NCI-H187 (cell line): ENCODE data around the gene TMEM161B.
A peak's percentile ranks its signal among the peaks of the same experiment; 100 is the strongest.
"Not testable (repeated sequence)": the region's sequence is repeated elsewhere in the genome, so short reads cannot be mapped to it uniquely, and the experiment has no call there.

Experiments used
- DNase-seq, 2 experiments: peaks; one replicate each; lab custom pipeline; 2025; lab: John Stamatoyannopoulos, UW

The TMEM161B gene

DNA sequence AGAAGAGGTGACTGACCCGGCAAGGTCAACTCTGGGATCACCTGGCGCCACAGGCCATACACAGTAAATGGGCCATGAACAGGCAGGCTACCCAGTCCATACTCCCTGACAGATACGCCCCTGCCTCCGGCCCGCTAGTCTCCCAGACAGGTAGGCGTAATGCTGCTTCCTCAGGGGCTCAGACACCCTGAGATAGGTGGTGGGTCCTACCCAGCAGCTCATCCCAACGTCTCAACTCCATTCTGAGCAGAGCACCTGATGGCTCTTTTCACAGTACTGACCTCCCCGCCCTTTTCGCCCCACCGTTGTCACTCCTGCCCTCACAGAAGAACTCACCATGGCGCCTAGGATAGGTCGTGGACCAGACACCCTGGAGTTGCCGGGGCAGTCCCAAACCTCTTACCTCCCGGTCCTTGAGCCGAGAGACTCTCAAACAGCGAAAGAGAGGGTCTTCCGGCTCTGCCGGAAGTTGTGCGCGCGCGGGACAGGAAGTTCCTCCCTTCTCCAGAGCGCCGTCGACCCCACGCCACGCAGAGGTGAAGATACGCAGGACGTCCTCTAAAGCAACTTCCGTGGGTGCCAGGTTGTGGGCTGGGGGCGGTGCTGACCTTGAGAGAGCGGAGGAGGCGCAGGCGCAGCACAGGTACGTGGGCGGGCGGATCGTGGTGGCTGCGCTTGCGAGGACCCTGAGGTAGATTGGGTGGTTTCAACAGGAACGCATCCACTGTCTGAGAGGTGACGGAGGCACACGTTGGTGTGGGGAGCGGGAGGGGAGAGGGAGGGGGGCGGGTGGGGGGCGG, at the start of gene TMEM161B:
Gene TMEM161B, minus strand, starts transcription at position 461 of the 800 bp plus-strand sequence. Its CDS starts 122 bp downstream, at position 339.
- peak; percentile 77 to 95 for DNase-seq

DNA sequence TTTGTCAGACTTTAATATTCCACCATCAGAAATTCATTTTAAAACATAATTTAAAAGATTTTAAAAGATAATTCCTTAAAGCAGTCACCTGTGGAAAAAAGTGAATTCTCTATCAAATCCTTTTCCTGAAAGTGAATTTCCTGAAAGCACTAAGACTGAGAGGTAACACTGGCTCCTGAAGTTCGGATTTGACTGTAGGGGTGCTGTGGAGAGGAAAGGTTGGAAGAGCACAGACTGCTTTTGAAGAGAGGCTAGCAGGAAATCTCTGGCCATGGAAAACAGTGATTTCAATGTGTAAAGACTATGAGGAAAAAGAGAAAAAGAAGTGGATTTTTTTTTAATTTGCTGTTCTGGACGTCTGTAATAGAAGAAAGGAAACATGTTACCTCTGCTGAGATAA, 35.7 kb upstream of the TMEM161B start:
- no peak for DNase-seq

DNA sequence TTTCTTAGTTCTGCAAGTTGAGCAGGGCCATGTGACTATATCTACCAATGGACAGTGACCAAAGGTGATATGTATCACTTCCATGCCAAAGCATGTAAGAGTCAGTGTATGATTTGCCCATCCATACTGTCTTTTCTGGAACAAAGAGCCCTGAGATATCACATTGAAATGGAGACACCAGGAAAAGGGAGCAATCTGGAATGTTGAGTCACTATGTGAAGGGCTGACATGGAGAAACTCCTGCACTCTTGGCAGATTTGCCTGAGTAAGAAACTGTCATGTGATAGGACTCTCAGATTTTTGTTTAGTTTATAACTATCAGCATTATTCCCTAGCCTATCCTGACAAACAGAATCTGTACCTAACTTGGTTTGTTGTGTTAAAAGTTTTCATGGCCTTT, 29.8 kb upstream of the TMEM161B start:
- no peak for DNase-seq

DNA sequence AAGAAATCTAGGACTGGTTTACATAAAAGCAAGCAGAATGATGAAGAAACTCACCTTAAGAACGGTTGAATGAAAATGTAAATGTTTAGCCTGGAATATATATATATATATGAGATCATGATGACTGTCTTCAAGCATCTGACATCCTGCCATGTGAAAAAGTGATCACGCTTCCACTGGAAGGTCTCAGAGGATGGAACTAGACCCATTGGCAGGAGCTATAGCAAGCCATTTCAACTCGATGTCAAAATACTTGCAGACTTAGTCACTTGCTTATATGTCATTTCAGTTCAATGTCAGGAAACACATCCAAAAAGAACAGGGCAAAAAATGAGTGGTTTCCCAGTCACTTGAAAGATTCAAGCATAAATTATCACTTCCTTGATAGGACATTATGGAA, 22.2 kb upstream of the TMEM161B start:
- no peak for DNase-seq

DNA sequence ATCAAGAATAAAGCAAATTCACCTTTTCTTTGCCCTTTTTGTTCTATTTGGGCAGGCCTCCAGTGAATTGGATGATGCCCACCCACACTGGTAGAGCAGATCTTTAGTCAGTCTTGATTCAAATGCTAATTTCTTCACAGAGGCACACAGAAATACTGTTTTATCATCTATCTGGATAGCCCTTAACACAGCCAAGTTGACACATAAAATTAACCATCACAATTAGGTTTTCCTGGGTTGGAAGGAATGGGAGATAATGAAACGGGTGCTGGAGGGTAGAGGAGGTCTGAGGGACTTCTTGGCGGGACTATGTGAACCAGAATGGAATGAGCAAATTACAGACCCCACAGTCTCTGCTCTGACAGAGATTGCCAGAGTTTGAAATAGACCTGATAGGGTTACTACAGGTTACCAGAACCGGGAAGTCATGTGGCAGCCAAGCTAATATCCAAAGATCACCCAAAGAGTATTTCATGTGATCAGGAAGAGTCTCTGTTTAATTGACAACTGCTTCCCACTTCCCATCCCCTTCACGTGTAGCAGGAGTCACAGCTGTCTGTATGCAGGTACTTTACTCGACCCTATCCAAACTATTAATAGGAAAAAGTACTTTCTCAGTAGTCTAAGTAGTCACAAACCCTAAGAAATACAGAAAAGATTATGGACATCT, 20.0 kb upstream of the TMEM161B start:
- DNase-seq = no peak

DNA sequence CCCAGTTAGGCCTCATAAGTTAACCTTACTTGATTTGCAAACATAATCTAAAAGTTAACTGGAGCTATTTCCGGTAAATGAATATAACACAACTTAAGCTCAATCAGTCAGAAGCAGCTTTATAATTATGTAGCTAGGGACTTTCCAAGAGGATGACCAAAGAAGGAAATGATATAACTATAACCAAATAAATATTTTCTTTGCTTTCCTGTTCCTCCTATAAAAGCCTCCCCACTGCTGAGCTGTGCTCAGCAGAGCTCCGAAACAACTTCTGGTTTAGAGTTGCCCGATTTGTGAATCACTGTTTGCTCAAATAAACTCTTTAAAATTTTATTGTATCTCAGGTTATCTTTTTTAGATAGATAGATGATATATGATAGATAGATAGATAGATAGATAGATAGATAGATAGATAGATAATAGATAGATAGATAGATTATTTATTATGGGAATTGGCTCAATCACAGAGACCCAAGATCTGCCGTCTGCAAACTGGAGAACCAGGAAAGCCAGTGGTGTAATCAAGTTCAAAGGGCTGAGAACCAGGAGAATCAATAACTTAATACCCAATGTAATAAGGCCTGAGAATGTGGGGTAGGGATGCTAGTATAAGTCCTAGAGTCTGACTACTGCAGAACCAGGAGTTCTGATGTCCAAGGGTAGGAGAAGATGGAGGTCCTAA, 19.3 kb upstream of the TMEM161B start:
- DNase-seq = no peak

DNA sequence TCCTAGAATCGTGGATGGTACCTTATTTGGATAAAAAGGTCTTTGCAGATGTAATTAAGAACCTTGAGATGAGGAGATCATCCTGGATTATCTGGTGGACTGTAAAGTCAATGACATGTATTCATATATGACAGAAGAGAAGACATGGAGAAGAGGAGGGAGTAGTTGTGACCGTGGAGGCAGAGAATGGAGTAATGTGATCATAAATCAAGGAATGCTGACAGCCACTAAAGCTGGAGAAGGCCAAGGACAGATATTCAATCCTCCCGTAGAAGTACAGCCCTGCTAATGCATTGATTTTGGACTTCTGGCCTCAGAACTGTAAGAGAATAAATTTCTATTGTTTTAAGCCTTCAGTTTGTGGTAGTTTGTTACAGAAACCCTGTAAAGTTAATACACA, 18.7 kb upstream of the TMEM161B start:
- DNase-seq = no peak

DNA sequence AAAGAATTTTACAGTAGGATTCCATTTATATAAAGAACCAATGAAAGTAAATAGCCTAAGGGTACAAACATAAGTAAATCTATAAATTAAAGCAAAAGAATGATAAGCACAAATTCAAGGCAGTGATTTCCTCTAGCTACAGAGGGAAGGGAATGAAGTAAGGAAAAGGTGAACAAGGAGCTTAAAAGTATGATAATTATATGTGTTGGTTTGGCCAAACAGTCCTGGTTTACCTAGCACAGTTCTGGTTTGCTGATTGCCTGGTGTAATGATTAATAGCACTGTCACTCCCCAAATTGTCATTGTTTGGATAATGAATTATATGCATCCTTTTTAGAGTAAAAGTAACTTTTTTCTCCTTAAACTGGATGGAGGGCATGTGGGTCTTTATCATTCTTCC, 15.0 kb upstream of the TMEM161B start:
- no peak for DNase-seq

DNA sequence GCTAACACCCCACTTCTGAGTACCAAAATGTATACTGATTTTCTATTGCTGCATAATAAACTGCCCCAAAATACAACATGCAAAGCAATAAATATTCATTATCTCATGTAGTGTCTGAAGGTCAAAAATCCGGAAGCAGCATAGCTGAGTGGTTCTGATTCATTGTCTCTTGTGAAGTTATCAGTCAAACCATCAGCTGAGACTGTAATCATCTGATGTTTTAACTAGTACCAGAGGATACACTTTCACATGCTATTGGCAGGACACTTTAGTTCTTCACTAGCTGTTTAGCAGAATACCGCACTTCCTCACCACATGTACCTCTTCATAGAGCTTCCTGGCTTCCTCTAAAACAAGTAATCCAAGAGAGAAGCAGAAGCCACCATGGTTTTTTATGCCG, 12.7 kb upstream of the TMEM161B start:
- DNase-seq = no peak

DNA sequence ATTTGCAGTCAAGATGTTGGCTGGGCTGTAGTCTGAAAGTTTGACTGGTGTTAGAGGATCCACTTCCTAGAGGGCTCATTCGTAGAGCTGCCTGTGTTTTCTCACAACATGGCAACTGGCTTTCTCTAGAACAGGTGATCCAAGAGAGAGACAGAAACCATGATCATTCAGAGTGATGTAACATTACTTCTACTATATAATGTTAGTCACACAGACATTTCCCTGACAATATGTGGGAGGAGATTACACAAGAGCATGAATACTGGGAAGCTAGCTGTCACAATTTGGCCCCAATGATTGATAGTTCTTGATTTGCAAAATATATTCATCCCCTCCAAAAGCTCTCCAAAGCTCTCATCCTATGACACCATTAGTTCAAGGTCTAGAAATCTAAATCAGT, 10.9 kb upstream of the TMEM161B start:
- no peak for DNase-seq

DNA sequence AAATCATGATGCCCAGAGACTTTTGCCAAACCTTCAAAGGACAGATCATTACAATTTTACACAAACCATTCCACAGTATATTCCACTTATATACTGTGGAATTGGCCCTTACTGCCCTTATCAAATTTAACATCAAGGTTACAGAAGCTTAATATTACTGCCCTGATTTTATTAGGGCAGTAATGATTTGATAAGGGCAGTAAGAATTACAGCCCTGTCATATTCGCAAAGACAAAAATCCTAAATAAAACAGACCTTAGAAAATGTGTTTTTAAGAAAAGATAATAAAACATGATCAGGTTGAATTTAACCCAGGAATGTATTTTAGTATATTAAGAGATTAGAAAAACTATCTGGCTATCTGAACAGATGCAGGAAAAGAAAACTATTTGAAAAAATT, 7.7 kb upstream of the TMEM161B start:
- no peak for DNase-seq

DNA sequence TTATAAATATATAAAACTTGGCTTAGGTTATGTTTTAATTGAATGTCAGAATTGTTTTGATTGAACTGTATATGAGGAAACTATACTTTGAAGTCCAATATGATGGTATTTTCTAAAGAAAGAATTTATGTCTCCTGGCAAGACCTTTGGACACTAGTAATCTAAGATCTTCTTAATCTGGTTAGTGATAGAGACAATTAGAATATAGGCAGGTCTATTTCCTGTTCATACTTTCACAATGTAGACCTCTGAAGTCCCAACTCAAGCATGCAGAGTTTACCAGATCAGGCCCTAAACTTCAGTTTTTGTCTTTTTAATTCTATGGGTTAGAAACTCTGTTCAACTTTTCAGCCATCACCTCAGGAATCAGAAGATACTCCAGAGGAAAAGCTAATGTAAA, 6.9 kb upstream of the TMEM161B start:
- DNase-seq = no peak

DNA sequence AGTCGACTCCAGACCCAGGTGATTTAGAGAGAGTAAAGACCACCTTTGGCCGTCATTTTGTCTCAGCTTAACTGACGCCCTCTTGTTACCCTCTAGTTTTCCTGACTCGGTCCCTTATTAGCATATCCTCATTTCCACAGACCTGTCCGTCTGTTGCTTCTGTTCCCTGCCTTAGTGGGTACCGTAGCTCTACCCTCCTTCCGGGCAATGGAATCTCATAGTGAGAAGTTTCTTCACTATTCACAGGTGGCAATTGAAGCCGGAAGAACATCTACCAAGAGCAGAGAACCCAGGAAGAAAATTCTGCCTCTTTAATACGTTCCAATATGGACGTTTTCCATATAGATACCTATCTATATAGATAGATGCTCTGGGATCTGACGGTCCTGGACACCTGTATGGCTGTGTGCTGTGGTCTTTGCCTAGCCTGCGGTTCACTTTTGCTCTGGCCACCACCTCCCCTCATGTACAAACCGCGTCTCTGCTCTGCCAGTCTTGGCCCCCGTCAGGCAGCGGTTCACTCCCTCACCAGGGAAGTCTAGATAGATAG, 652 bp upstream of the TMEM161B start:
- no peak for DNase-seq

DNA sequence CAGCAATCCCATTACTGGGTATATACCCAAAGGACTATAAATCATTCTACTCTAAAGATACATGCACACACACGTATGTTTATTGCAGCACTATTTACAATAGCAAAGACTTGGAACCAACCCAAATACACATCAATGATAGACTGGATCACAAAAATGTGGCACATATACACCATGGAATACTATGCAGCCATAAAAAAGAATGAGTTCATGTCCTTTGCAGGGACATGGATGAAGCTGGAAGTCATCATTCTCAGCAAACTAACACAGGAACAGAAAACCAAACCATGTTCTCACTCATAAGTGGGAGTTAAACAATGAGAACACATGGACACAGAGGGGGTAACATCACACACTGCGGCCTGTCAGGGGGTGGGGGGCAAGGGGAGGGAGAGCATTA, 4.1 kb downstream of the TMEM161B start:
- not testable (repeated sequence) for DNase-seq

DNA sequence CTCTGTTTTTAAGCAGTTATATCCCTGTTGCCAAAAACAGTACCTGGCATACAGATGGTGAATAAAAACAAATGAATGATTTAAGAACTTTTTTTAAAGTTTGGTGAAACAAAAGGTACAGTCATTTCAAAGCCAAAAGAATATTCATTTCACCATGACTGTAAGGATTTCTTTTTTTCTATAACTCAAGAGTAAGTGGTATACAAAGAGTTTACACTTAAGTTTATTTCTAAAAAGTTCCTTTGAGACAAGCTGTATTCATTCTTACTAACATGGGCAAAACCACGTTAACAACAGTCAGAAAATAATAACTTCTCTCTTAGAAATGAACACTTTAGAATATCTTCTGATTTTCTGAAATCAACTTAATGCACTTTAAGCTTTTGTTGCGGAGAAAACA, 5.3 kb downstream of the TMEM161B start:
- DNase-seq = no peak

DNA sequence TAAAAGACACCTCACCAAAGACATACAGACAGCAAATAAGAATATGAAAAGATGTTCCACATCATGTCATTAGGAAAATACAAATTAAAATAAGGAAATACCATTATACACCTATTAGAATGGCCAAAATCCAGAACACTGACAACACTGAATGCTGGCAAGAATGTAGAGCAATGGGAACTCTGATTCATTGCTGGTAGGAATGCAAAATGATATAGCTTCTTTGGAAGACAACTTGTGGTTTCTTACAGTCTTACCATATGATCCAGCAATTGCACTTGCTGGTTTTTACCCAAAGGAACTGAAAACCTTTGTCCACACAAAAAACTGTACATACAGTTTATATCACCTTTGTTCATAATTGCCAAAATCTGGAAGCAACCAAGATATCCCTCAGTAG, 6.5 kb downstream of the TMEM161B start:
- DNase-seq = no peak

DNA sequence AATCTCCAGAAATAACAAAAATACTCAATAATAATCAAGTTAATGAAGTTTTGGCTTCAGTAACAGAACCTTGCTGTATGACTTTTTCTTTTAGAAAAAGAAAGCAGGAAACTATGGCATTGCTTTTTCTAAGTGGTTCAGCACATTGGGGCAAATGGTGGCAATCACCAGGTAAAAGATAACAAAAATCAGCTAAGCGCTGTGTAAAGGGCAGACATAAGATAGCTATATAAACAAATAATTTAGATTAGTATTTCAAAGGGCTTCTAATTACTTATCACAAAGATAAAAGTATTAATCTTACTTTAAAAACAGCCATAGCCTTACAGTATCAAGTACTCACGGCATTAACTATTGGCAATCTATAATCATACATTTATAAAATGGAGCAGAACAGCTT, 10.0 kb downstream of the TMEM161B start:
- DNase-seq = no peak

DNA sequence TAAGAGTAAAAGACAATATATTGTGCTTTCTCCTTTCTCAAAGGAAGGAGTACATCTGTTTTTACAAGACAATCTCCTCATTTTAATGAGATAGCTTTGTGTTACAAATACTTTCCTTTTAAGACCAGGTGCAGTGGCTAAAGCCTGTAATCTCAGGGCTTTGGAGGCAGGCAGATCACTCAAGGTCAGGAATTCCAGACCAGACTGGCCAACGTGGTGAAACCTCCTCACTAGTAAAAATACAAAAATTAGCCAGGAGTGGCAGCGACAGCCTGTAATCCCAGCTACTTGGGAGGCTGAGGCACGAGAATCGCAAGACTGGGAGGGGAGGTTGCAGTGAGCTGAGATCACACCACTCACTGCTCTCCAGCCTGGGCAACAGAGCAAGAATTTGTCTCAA, 11.8 kb downstream of the TMEM161B start:
- no peak for DNase-seq

DNA sequence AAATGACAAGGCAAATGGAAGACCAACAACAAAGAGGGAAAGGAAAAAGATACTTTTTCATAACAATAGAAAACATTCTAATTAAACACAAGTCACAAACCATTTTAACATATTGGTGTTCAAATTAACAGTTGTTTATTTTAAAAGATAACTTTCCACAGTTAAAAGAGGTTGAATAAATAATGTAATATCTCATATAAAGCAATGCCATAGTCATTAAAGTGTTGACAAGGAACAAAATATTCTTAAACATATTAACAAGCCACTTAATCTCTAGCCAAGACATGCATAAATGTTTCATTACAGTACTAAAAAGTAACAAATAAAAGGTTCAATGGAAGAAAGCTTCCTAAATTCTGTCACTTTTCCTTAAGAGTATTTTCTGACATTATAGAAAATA, 12.6 kb downstream of the TMEM161B start:
- DNase-seq = no peak

DNA sequence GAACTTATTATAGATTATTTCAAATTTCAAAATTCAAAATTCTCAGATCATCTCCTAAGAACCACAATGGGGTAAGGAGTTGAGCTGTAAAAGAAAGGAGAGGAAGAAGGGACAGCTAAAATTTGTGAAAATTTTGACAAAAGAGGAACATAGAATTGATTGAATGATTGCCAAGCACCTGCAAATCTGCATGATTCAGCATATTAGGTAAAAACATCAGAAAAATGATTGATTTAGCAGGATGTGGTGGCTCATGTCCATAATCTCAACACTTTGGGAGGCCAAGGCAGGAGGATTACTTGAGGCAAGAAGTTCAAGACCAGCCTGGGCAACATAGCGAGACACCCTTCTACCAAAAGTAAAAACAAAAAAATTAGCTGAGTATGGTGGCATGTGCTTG, 14.3 kb downstream of the TMEM161B start:
- DNase-seq = no peak

DNA sequence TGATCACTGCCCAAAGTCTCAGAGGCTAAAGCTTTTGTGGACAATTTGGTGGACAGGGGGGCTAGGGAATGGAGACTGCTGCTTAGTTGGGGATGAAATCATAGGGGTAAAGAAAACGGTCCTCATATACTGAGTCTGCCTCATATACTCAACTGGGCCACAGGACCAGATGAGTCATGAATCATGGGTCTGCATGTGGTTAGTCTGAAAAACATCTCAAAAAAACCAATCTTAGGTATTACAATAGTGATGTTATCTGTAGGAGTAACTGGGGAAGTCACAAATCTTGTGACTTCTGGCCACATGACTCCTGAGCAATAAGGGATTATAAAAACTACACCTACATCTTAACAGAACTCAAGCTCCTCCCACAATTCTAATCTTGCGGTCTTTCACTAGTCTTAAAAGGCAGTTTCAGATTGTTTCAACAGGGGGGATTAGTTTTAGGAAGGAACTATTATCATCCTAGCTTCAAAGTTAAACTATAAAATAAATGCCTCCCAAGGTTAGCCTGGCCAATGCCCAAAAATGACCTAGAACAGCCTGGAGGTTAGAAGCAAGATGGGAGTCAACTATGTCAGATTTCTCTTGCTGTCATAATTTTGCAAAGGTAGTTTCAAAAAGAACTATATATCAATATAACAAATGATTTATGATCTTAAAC, 17.5 kb downstream of the TMEM161B start:
- DNase-seq = no peak

DNA sequence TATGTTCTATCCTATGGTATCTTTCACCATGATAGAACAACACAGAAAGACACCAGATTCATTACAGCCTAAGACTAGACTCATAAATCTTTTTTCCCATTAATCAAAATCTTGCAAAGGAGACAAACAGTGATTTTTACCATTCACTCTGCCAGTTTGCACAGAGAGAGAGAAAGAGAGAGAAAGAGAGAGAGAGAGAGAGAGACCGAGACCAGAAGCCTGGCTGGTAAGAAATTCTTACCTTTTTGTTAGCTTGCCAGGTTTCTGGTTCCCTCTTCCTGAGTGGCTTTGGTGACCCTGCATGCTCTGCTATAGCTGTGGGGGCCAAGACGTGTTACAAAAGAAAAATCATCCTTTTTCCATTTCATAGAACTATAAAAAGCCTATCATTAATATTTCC, 18.6 kb downstream of the TMEM161B start:
- DNase-seq = no peak
